Measurements from ENCODE around the gene B4GALT3. TPM values are rescaled to one million over a fixed set of nuclear protein-coding genes. Genes with fewer than 3 reads are reported as not detected.

B4GALT3 gene
- polyA plus RNA-seq (2013, experiment 1 of 2), result 46.6 TPM
- polyA plus RNA-seq (2013, experiment 2 of 2), result 44.4 TPM

DNA sequence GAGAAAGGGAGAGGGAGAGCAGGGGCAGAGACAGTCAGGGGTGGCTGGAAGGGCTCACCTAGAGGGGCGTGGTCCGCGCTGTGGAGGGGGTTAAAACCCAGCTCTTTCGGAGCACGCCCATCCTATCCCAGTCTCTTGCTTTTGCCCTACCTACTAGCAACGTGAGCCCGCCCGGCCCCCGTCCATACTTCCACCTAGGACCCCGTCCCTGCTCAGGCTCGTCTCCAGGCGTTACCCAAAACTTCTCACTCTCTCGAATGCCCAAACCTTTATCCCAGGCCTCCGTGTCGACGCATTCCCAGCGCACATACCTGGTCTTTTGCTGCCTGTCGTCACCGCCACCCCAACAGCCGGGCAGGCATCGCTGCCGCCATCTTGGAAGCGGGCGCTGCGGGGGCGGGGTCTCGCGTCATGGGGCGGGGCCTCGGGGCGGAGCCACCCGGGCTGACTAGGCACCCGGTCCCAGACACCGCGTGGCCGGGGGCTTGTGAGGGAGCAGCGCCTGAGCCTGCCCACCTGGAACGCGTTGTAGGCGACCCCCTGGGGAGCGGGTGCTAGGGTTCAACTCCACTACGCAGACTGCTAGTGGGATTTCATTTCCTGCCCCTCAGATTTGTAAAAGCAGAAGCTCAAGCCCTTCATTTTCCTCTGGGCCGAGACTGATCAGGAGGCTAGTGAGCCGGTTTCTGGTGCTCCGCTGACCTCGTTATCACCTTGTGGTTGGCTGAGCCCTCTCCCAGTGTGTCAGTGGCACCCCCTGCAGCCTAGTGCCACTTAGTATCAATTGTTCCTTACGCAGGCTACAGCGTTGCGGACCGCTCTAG, at the start of gene B4GALT3:
Gene B4GALT3 (minus strand): TSS at position 396 of the 824 bp plus-strand sequence. CDS start 1,447 bp downstream, outside the sequence.
- no peaks in the 10 kb centered on the region for H3K9me3 ChIP-seq (replicated peaks in 1 of 2; ENCODE audit: control insufficient read depth in 2 of 2, insufficient read depth in 1 of 2, low read depth in 1 of 2, low read length in 2 of 2)
- peak within 1 kb of the TSS; percentile 43 for H2AK5ac ChIP-seq (ENCODE audit: low read depth, low read length)
- peak within 1 kb of the TSS; percentile 79 to 84 for H3K4me3 ChIP-seq (ENCODE audit: low read length in 2 of 2)
- H3K14ac ChIP-seq (ENCODE audit: low read length), result no peak within 1 kb of the TSS
- H3K4ac ChIP-seq (ENCODE audit: low read length), result no peak within 1 kb of the TSS
- H3K23ac ChIP-seq (ENCODE audit: low read depth, low read length, poor library complexity), result peak within 1 kb of the TSS; percentile 76
- no peak within 1 kb of the TSS for H2BK12ac ChIP-seq (ENCODE audit: low read length)
- peak within 1 kb of the TSS; percentile 90 for H3K4me2 ChIP-seq (ENCODE audit: insufficient read depth, low read length, poor library complexity, severe bottlenecking)
- peaks cover 6% of the 10 kb centered on the region for H3K79me1 ChIP-seq (ENCODE audit: low read depth, low read length)
- peak within 1 kb of the TSS; percentile 95 for H2AFZ ChIP-seq (ENCODE audit: low read length)
- peak within 1 kb of the TSS; percentile 92 for H3K18ac ChIP-seq (ENCODE audit: low read length)
- no peak within 1 kb of the TSS for H4K8ac ChIP-seq (ENCODE audit: low read depth, low read length)
- no peak within 1 kb of the TSS for H4K91ac ChIP-seq (ENCODE audit: low read depth, low read length, poor library complexity)
- H3K4me1 ChIP-seq (ENCODE audit: control insufficient read depth in 2 of 2, insufficient read depth in 1 of 2, low read depth in 1 of 2, low read length in 2 of 2), result peaks cover 6 to 10% of the 10 kb centered on the region in 2 donors
- H2BK5ac ChIP-seq (ENCODE audit: low read length), result peak within 1 kb of the TSS; percentile 84
- no peak within 1 kb of the TSS for H3K27ac ChIP-seq (replicated peaks; ENCODE audit: low read length)
- peak; percentile 82 for DNase-seq (ENCODE audit: low spot score)
- H2BK15ac ChIP-seq (ENCODE audit: low read length), result peak within 1 kb of the TSS; percentile 82
- peak within 1 kb of the TSS; percentile 95 for H3K9ac ChIP-seq (ENCODE audit: low read depth, low read length, poor library complexity)
- WGBS, 2 donors (ENCODE audit: extremely low coverage in 2 of 2, insufficient read length in 2 of 2, insufficient replicate concordance in 1 of 2), result no CpG with 5 or more reads among the region's 50 CpGs
- H2BK120ac ChIP-seq (ENCODE audit: low read depth, low read length), result no peak within 1 kb of the TSS
- no peaks in the 10 kb centered on the region for H3K27me3 ChIP-seq (ENCODE audit: control insufficient read depth in 3 of 3, insufficient read depth in 3 of 3, low read depth in 1 of 3, low read length in 3 of 3)
- H3K36me3 ChIP-seq (replicated peaks in 1 of 2; ENCODE audit: control insufficient read depth in 2 of 2, insufficient read depth in 2 of 2, low read length in 2 of 2), result peaks cover 22 to 36% of the 10 kb centered on the region in 2 donors

DNA sequence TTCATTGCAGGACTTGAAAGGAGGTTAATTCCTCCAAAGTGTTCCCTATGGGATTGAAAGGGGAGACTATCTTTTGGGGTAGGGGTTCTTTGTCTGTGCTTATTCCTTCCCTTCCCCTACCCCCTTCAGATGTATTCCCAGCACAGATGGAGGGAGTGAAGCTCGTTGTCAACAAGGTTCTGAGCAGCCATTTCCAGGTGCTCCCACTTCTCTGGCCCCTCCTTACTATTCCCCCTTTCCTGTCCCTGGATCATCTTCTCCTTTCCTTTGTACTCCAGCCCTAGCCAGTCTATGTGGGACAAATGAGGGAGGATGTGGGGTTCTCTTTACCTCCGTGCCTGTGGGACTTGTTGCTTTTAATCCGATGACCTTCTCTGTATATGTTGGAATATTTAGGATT, 49.5 kb upstream of the B4GALT3 start:
- WGBS, 2 donors (ENCODE audit: extremely low coverage in 2 of 2, insufficient read length in 2 of 2, insufficient replicate concordance in 1 of 2), result no CpG with 5 or more reads among the region's 3 CpGs
- Histone ChIP-seq H3K4me1 (ENCODE audit: control insufficient read depth in 2 of 2, insufficient read depth in 1 of 2, low read depth in 1 of 2, low read length in 2 of 2) (peaks cover 6 to 11% of the 10 kb centered on the region in 2 donors), H3K9me3 (replicated peaks in 1 of 2; ENCODE audit: control insufficient read depth in 2 of 2, insufficient read depth in 1 of 2, low read depth in 1 of 2, low read length in 2 of 2) (no peaks in the 10 kb centered on the region), H3K4me2 (ENCODE audit: insufficient read depth, low read length, poor library complexity, severe bottlenecking) (peak overlapping the region; percentile 90), H2BK5ac (ENCODE audit: low read length) (no peak overlapping the region), H2BK120ac (ENCODE audit: low read depth, low read length) (no peak overlapping the region), H3K4ac (ENCODE audit: low read length) (no peak overlapping the region), H2AK5ac (ENCODE audit: low read depth, low read length) (no peak overlapping the region), H3K23ac (ENCODE audit: low read depth, low read length, poor library complexity) (no peak overlapping the region), H3K79me1 (ENCODE audit: low read depth, low read length) (no peaks in the 10 kb centered on the region), H3K36me3 (replicated peaks in 1 of 2; ENCODE audit: control insufficient read depth in 2 of 2, insufficient read depth in 2 of 2, low read length in 2 of 2) (peaks cover 5 to 22% of the 10 kb centered on the region in 2 donors), H3K9ac (ENCODE audit: low read depth, low read length, poor library complexity) (no peak overlapping the region), H2BK12ac (ENCODE audit: low read length) (no peak overlapping the region), H4K8ac (ENCODE audit: low read depth, low read length) (no peak overlapping the region), H2AFZ (ENCODE audit: low read length) (peak overlapping the region; percentile 91), H3K18ac (ENCODE audit: low read length) (no peak overlapping the region), H4K91ac (ENCODE audit: low read depth, low read length, poor library complexity) (no peak overlapping the region), H3K4me3 (ENCODE audit: low read length in 2 of 2) (peak overlapping the region; percentile 72 to 91), H3K14ac (ENCODE audit: low read length) (no peak overlapping the region), H2BK15ac (ENCODE audit: low read length) (no peak overlapping the region), H3K27me3 (ENCODE audit: control insufficient read depth in 3 of 3, insufficient read depth in 3 of 3, low read depth in 1 of 3, low read length in 3 of 3) (peaks cover 0 to 4% (median 0%) of the 10 kb centered on the region in 3 experiments), H3K27ac (replicated peaks; ENCODE audit: low read length) (no peak overlapping the region)
- no peak for DNase-seq (ENCODE audit: low spot score)

DNA sequence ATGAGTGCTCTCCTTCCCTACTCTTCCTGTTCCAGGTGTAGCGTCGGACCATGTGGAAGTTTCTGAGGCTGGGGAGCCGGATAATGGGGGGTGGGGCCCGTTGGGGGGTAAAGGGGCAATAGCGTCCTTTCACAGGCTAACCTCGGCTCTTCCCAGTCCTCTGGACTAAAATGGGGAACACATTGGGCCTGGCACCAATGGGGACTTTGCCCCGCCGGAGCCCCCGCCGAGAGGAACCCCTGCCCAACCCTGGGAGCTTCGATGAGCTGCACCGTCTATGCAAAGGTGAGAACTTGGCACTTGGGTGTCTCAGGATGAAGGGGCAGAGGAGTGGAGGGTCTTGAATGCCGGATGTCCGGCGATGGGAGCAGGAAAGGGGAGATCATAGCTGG, 49.0 kb upstream of the B4GALT3 start:
- peak overlapping the region; percentile 73 for H3K9ac ChIP-seq (ENCODE audit: low read depth, low read length, poor library complexity)
- H3K4me2 ChIP-seq (ENCODE audit: insufficient read depth, low read length, poor library complexity, severe bottlenecking), result peak overlapping the region; percentile 90
- no peaks in the 10 kb centered on the region for H3K79me1 ChIP-seq (ENCODE audit: low read depth, low read length)
- DNase-seq (ENCODE audit: low spot score), result no peak
- no peak overlapping the region for H2BK12ac ChIP-seq (ENCODE audit: low read length)
- no peaks in the 10 kb centered on the region for H3K9me3 ChIP-seq (replicated peaks in 1 of 2; ENCODE audit: control insufficient read depth in 2 of 2, insufficient read depth in 1 of 2, low read depth in 1 of 2, low read length in 2 of 2)
- no peak overlapping the region for H4K8ac ChIP-seq (ENCODE audit: low read depth, low read length)
- H3K27me3 ChIP-seq (ENCODE audit: control insufficient read depth in 3 of 3, insufficient read depth in 3 of 3, low read depth in 1 of 3, low read length in 3 of 3), result peaks cover 0 to 4% (median 0%) of the 10 kb centered on the region in 3 experiments
- WGBS, 2 donors (ENCODE audit: extremely low coverage in 2 of 2, insufficient read length in 2 of 2, insufficient replicate concordance in 1 of 2), result no CpG with 5 or more reads among the region's 15 CpGs
- no peak overlapping the region for H3K27ac ChIP-seq (replicated peaks; ENCODE audit: low read length)
- no peak overlapping the region for H2BK120ac ChIP-seq (ENCODE audit: low read depth, low read length)
- H3K14ac ChIP-seq (ENCODE audit: low read length), result no peak overlapping the region
- peaks cover 6 to 11% of the 10 kb centered on the region in 2 donors for H3K4me1 ChIP-seq (ENCODE audit: control insufficient read depth in 2 of 2, insufficient read depth in 1 of 2, low read depth in 1 of 2, low read length in 2 of 2)
- H3K18ac ChIP-seq (ENCODE audit: low read length), result peak overlapping the region; percentile 12
- no peak overlapping the region for H3K23ac ChIP-seq (ENCODE audit: low read depth, low read length, poor library complexity)
- no peak overlapping the region for H2BK5ac ChIP-seq (ENCODE audit: low read length)
- H3K4ac ChIP-seq (ENCODE audit: low read length), result no peak overlapping the region
- H3K4me3 ChIP-seq (ENCODE audit: low read length in 2 of 2), result peak overlapping the region; percentile 72 to 91
- H2AK5ac ChIP-seq (ENCODE audit: low read depth, low read length), result no peak overlapping the region
- no peak overlapping the region for H2BK15ac ChIP-seq (ENCODE audit: low read length)
- peaks cover 5 to 22% of the 10 kb centered on the region in 2 donors for H3K36me3 ChIP-seq (replicated peaks in 1 of 2; ENCODE audit: control insufficient read depth in 2 of 2, insufficient read depth in 2 of 2, low read length in 2 of 2)
- peak overlapping the region; percentile 91 for H2AFZ ChIP-seq (ENCODE audit: low read length)
- no peak overlapping the region for H4K91ac ChIP-seq (ENCODE audit: low read depth, low read length, poor library complexity)

Data from neuronal stem cell (in vitro differentiated cells).